ENCODE results near the gene PSMA8.

DNA sequence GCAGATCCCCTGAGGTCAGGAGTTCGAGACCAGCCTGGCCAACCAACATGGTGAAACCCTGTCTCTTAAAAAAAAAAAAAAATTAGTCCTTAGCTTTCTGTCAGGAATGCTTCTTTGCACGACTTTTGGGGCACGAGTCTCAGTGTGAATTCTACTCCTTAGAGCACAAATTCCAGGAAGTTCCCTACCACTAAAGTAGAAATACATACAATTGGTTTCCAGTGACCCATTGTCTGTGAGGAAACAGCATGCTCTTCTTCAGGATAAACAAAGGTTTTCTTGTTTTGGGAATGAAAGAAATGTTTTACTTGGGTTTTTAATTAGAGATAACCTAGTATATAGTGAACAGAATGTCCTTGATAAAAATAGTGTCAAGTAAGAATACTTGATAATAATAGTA lies 23.7 kb downstream of the PSMA8 start:
- no peak for TF ChIP-seq ZFP30 (CRISPR knock-in tag; IDR thresholded peaks at IDR 0.05)
- TF ChIP-seq ZFP3 (CRISPR knock-in tag; IDR thresholded peaks at IDR 0.05), result no peak
- TF ChIP-seq CREB5 (CRISPR knock-in tag; IDR thresholded peaks at IDR 0.05; ENCODE audit: low read depth), result no peak
- no peak for TF ChIP-seq ZNF70 (CRISPR knock-in tag; IDR thresholded peaks at IDR 0.05)
- TF ChIP-seq PATZ1 (CRISPR knock-in tag; IDR thresholded peaks at IDR 0.05; ENCODE audit: borderline replicate concordance), result no peak
- TF ChIP-seq ISL1 (CRISPR knock-in tag; IDR thresholded peaks at IDR 0.05), result no peak
- no peak for TF ChIP-seq CSDC2 (CRISPR knock-in tag; IDR thresholded peaks at IDR 0.05)
- no peak for TF ChIP-seq OSR1 (CRISPR knock-in tag; IDR thresholded peaks at IDR 0.05)
- no peak for TF ChIP-seq RARB (CRISPR knock-in tag; IDR thresholded peaks at IDR 0.05)

Data from SK-N-SH treated with all-trans-retinoic acid at 6 μM for 48 hours (cell line).